GM21723 (cell line): ENCODE measurements around the gene CAMSAP1.

ENCODE experiments used
- ATAC-seq: cut with Tn5 transposase; IDR thresholded peaks from one replicate; pipeline ENCODE4 v1.9.1; 2021; ENCODE audit warnings: mild to moderate bottlenecking, moderate library complexity; ENCODE audit not compliant: unreplicated experiment

CAMSAP1 gene

GRCh38 chr9:135883410-135884089 lies 23.8 kb downstream of the CAMSAP1 start:
- no peak for ATAC-seq

GRCh38 chr9:135882011-135882410 lies 25.3 kb downstream of the CAMSAP1 start:
- no peak for ATAC-seq

GRCh38 chr9:135880438-135880837 lies 26.9 kb downstream of the CAMSAP1 start:
- ATAC-seq = no peak

- ATAC-seq = no peak
These were observed 27.7 kb downstream of the CAMSAP1 start for GRCh38 chr9:135879619-135880018.

GRCh38 chr9:135879237-135879601 lies 28.1 kb downstream of the CAMSAP1 start:
- ATAC-seq = no peak

- ATAC-seq = no peak
These were observed 28.7 kb downstream of the CAMSAP1 start for GRCh38 chr9:135878528-135879236.

- ATAC-seq = no peak
These were observed 29.4 kb downstream of the CAMSAP1 start for GRCh38 chr9:135877791-135878527.

GRCh38 chr9:135876936-135877335 lies 30.4 kb downstream of the CAMSAP1 start:
- no peak for ATAC-seq

GRCh38 chr9:135874859-135875258 lies 32.5 kb downstream of the CAMSAP1 start:
- ATAC-seq = no peak

- no peak for ATAC-seq
These were observed 37.4 kb downstream of the CAMSAP1 start for GRCh38 chr9:135869909-135870308.

- ATAC-seq = no peak
These were observed 41.8 kb downstream of the CAMSAP1 start for GRCh38 chr9:135865531-135865930.

- no peak for ATAC-seq
These were observed 42.8 kb downstream of the CAMSAP1 start for GRCh38 chr9:135864447-135865049.

GRCh38 chr9:135862809-135863208 lies 44.5 kb downstream of the CAMSAP1 start:
- ATAC-seq = no peak

- no peak for ATAC-seq
These were observed 48.7 kb downstream of the CAMSAP1 start for GRCh38 chr9:135858491-135859185.

- no peak for ATAC-seq
These were observed 49.5 kb downstream of the CAMSAP1 start for GRCh38 chr9:135857843-135858242.

- no peak for ATAC-seq
These were observed 50.0 kb downstream of the CAMSAP1 start for GRCh38 chr9:135857371-135857786.

- no peak for ATAC-seq
These were observed 55.6 kb downstream of the CAMSAP1 start for GRCh38 chr9:135851748-135852147.

- no peak for ATAC-seq
These were observed 56.6 kb downstream of the CAMSAP1 start for GRCh38 chr9:135850737-135851136.

GRCh38 chr9:135849181-135849580 lies 58.2 kb downstream of the CAMSAP1 start:
- no peak for ATAC-seq

GRCh38 chr9:135848341-135849047 lies 58.9 kb downstream of the CAMSAP1 start:
- no peak for ATAC-seq
